ENCODE measurements around the gene FHIT. TPM values are rescaled to one million over a fixed set of nuclear protein-coding genes. Genes with fewer than 3 reads are reported as not detected.

The FHIT gene
- total and polyA plus RNA-seq, 4 donors, result 2.6 to 21.3 (median 8.7) TPM

GRCh38 chr3:60277361-60277800 lies 973.9 kb downstream of the FHIT start:
- 92% methylated on average over 6 of the region's 6 CpGs for WGBS, 2 donors
- no peak overlapping the region for H3K27ac ChIP-seq (ENCODE audit: low read depth in 1 of 2, low read length in 1 of 2)
- ATAC-seq (ENCODE audit: insufficient read depth, low FRiP score) (no peak), DNase-seq (peak in 1 of 3 donors; percentile 4)
- no peaks in the 10 kb centered on the region for H3K27me3 ChIP-seq (ENCODE audit: control insufficient read depth in 3 of 3, insufficient read depth in 3 of 3, low read length in 2 of 3)
- H3K4me1 ChIP-seq (ENCODE audit: control insufficient read depth in 5 of 5, insufficient read depth in 5 of 5, low read length in 5 of 5), result no peaks in the 10 kb centered on the region
- no peak overlapping the region for H3K4me3 ChIP-seq
- no peaks in the 10 kb centered on the region for H3K9me3 ChIP-seq (ENCODE audit: control insufficient read depth in 4 of 4, insufficient read depth in 3 of 4, low read length in 3 of 4)
- H3K36me3 ChIP-seq (ENCODE audit: control insufficient read depth in 4 of 4, insufficient read depth in 4 of 4, low read length in 4 of 4), result no peaks in the 10 kb centered on the region
- H3K9ac ChIP-seq (ENCODE audit: insufficient read depth in 1 of 2, low read length in 2 of 2), result no peak overlapping the region
- no peak for TF ChIP-seq CTCF (IDR thresholded peaks at IDR 0.05; ENCODE audit: control extremely low read depth, extremely low read depth)

GRCh38 chr3:60276615-60277014 lies 974.6 kb downstream of the FHIT start:
- no peaks in the 10 kb centered on the region for H3K36me3 ChIP-seq (ENCODE audit: control insufficient read depth in 4 of 4, insufficient read depth in 4 of 4, low read length in 4 of 4)
- no peak for ATAC-seq (ENCODE audit: insufficient read depth, low FRiP score)

GRCh38 chr3:60274646-60275045 lies 976.6 kb downstream of the FHIT start:
- no peak for DNase-seq
- Histone ChIP-seq H3K36me3 (ENCODE audit: control insufficient read depth in 4 of 4, insufficient read depth in 4 of 4, low read length in 4 of 4) (no peaks in the 10 kb centered on the region), H3K9me3 (ENCODE audit: control insufficient read depth in 4 of 4, insufficient read depth in 3 of 4, low read length in 3 of 4) (no peaks in the 10 kb centered on the region), H3K4me1 (ENCODE audit: control insufficient read depth in 5 of 5, insufficient read depth in 5 of 5, low read length in 5 of 5) (no peaks in the 10 kb centered on the region), H3K9ac (ENCODE audit: insufficient read depth in 1 of 2, low read length in 2 of 2) (no peak overlapping the region), H3K4me3 (no peak overlapping the region), H3K27me3 (ENCODE audit: control insufficient read depth in 3 of 3, insufficient read depth in 3 of 3, low read length in 2 of 3) (no peaks in the 10 kb centered on the region), H3K27ac (ENCODE audit: low read depth in 1 of 2, low read length in 1 of 2) (no peak overlapping the region)
- no peak for TF ChIP-seq CTCF (IDR thresholded peaks at IDR 0.05; ENCODE audit: control extremely low read depth, extremely low read depth)
- no peak for ATAC-seq (ENCODE audit: insufficient read depth, low FRiP score)

More at GRCh38 chr3:60276615-60277014, 974.6 kb downstream of the FHIT start:
- no peaks in the 10 kb centered on the region for H3K27me3 ChIP-seq (ENCODE audit: control insufficient read depth in 3 of 3, insufficient read depth in 3 of 3, low read length in 2 of 3)
- no peak overlapping the region for H3K27ac ChIP-seq (ENCODE audit: low read depth in 1 of 2, low read length in 1 of 2)
- H3K4me3 ChIP-seq, result no peak overlapping the region
- no peaks in the 10 kb centered on the region for H3K4me1 ChIP-seq (ENCODE audit: control insufficient read depth in 5 of 5, insufficient read depth in 5 of 5, low read length in 5 of 5)
- TF ChIP-seq CTCF (IDR thresholded peaks at IDR 0.05; ENCODE audit: control extremely low read depth, extremely low read depth), result no peak
- DNase-seq, result no peak
- H3K9me3 ChIP-seq (ENCODE audit: control insufficient read depth in 4 of 4, insufficient read depth in 3 of 4, low read length in 3 of 4), result no peaks in the 10 kb centered on the region
- no peak overlapping the region for H3K9ac ChIP-seq (ENCODE audit: insufficient read depth in 1 of 2, low read length in 2 of 2)
- WGBS, 2 donors, result 76 to 96% methylated on average over 2 of the region's 2 CpGs

GRCh38 chr3:60274098-60274497 lies 977.2 kb downstream of the FHIT start:
- H3K9ac ChIP-seq (ENCODE audit: insufficient read depth in 1 of 2, low read length in 2 of 2), result no peak overlapping the region
- 83 to 90% methylated on average over 2 of the region's 2 CpGs for WGBS, 2 donors
- no peak overlapping the region for H3K27ac ChIP-seq (ENCODE audit: low read depth in 1 of 2, low read length in 1 of 2)
- H3K4me3 ChIP-seq, result no peak overlapping the region
- no peaks in the 10 kb centered on the region for H3K4me1 ChIP-seq (ENCODE audit: control insufficient read depth in 5 of 5, insufficient read depth in 5 of 5, low read length in 5 of 5)
- no peaks in the 10 kb centered on the region for H3K36me3 ChIP-seq (ENCODE audit: control insufficient read depth in 4 of 4, insufficient read depth in 4 of 4, low read length in 4 of 4)
- DNase-seq, result no peak
- no peaks in the 10 kb centered on the region for H3K9me3 ChIP-seq (ENCODE audit: control insufficient read depth in 4 of 4, insufficient read depth in 3 of 4, low read length in 3 of 4)
- H3K27me3 ChIP-seq (ENCODE audit: control insufficient read depth in 3 of 3, insufficient read depth in 3 of 3, low read length in 2 of 3), result no peaks in the 10 kb centered on the region
- ATAC-seq (ENCODE audit: insufficient read depth, low FRiP score), result no peak
- TF ChIP-seq CTCF (IDR thresholded peaks at IDR 0.05; ENCODE audit: control extremely low read depth, extremely low read depth), result no peak

Measured in lung (tissue), 12 donors.